Calu3 (cell line): ENCODE results near the gene NOL4L. TPM values are rescaled to one million over a fixed set of nuclear protein-coding genes. Genes with fewer than 3 reads are reported as not detected.

Experiments used
- BruUV-seq: library from RNA; stranded (reverse); fragments of 400-500 nt; replicated peaks from 2 replicates; lab custom pipeline; 2021; lab: Mats Ljungman, UMichigan
- CTCF ChIA-PET: fragments of 300-600 bp; sonication (Branson Sonifier 250); formaldehyde crosslinking; loops from one replicate; lab custom pipeline; 2022; ENCODE audit warnings: antibody characterized with exemption; lab: Charles Lee
- DNase-seq: peaks from one replicate; pipeline ENCODE4 v3.0.0; 2022
- H3K27ac Mint-ChIP-seq: one replicate; pipeline ENCODE4 v1.8.0; 2022; ENCODE audit warnings: mixed read lengths; ENCODE audit not compliant: unreplicated experiment
- H3K27me3 Mint-ChIP-seq: one replicate; pipeline ENCODE4 v1.8.0; 2022; ENCODE audit warnings: mixed read lengths; ENCODE audit not compliant: unreplicated experiment
- H3K36me3 Mint-ChIP-seq: one replicate; pipeline ENCODE4 v1.8.0; 2022; ENCODE audit warnings: mild to moderate bottlenecking, moderate library complexity, mixed read lengths; ENCODE audit not compliant: insufficient read depth, unreplicated experiment
- H3K4me1 Mint-ChIP-seq: one replicate; pipeline ENCODE4 v1.8.0; 2022; ENCODE audit warnings: mild to moderate bottlenecking, low read depth, mixed read lengths; ENCODE audit not compliant: unreplicated experiment
- H3K4me3 Mint-ChIP-seq: one replicate; pipeline ENCODE4 v1.8.0; 2022; ENCODE audit warnings: mild to moderate bottlenecking, low read depth, moderate library complexity, mixed read lengths; ENCODE audit not compliant: unreplicated experiment
- H3K9me3 Mint-ChIP-seq: one replicate; pipeline ENCODE4 v1.8.0; 2022; ENCODE audit warnings: low read depth, mixed read lengths; ENCODE audit not compliant: unreplicated experiment
- CTCF ChIP-seq: fragments of 200-600 bp; IDR thresholded peaks from one replicate; pipeline ENCODE4 v1.8.0; 2022; ENCODE audit warnings: antibody characterized with exemption; ENCODE audit not compliant: unreplicated experiment
- intact Hi-C: fragments of 100-400 bp; cut with micrococcal nuclease; formaldehyde crosslinking; loops from one replicate; pipeline ENCODE4 v1.10.0; 2022; ENCODE audit not compliant: unreplicated experiment
- total RNA-seq: library from RNA; stranded (reverse); gene quantifications from 2 replicates; pipeline ENCODE4 v1.2.3, GENCODE V29; 2022

Gene NOL4L
- total RNA-seq, 1 experiment from 2014 or later: 46.9 TPM

- Mint-ChIP-seq H3K4me3 (no peak overlapping the region), H3K9me3 (no peaks in the 10 kb centered on the region), H3K4me1 (no peaks in the 10 kb centered on the region), H3K36me3 (no peaks in the 10 kb centered on the region), H3K27ac (no peak overlapping the region), H3K27me3 (peaks cover 88% of the 10 kb centered on the region)
- BruUV-seq: no TSS peak
- TF ChIP-seq CTCF: no peak
- intact Hi-C loops: no loop called here
- DNase-seq: no peak
- CTCF ChIA-PET: interaction anchor here (0.6 to 1.0 kb wide), 3 partner anchors 24 to 143 kb away, joined by 3 to 8 read pairs (median 5); no protein-coding TSS in a partner anchor
Measured at GRCh38 chr20:32626407-32626806, 41.3 kb upstream of the NOL4L start.

- BruUV-seq: no TSS peak
- no peak for TF ChIP-seq CTCF
- Mint-ChIP-seq H3K9me3 (no peaks in the 10 kb centered on the region), H3K4me1 (no peaks in the 10 kb centered on the region), H3K27me3 (peaks cover 89% of the 10 kb centered on the region), H3K27ac (no peak overlapping the region), H3K36me3 (no peaks in the 10 kb centered on the region), H3K4me3 (no peak overlapping the region)
- intact Hi-C loops: no loop called here
- DNase-seq: no peak
- CTCF ChIA-PET: interaction anchor here (0.6 to 1.0 kb wide), 3 partner anchors 24 to 143 kb away, joined by 3 to 8 read pairs (median 5); no protein-coding TSS in a partner anchor
Measured at GRCh38 chr20:32625996-32626395, 40.9 kb upstream of the NOL4L start.

GRCh38 chr20:32624687-32625345, 39.7 kb upstream of the NOL4L start:
- BruUV-seq: no TSS peak
- CTCF ChIA-PET: no interaction called here
- intact Hi-C loops: no loop called here

GRCh38 chr20:32623667-32624157, 38.6 kb upstream of the NOL4L start:
- no peak overlapping the region for H3K27ac Mint-ChIP-seq
- no peak for DNase-seq
- H3K27me3 Mint-ChIP-seq: peaks cover 87% of the 10 kb centered on the region
- H3K4me3 Mint-ChIP-seq: no peak overlapping the region
- CTCF ChIA-PET: no interaction called here
- no peaks in the 10 kb centered on the region for H3K9me3 Mint-ChIP-seq
- H3K36me3 Mint-ChIP-seq: no peaks in the 10 kb centered on the region
- BruUV-seq: no TSS peak
- no peaks in the 10 kb centered on the region for H3K4me1 Mint-ChIP-seq
- intact Hi-C loops: no loop called here
- TF ChIP-seq CTCF: no peak

More at GRCh38 chr20:32624687-32625345, 39.7 kb upstream of the NOL4L start:
- Mint-ChIP-seq H3K27ac (no peak overlapping the region), H3K4me1 (no peaks in the 10 kb centered on the region), H3K36me3 (no peaks in the 10 kb centered on the region), H3K9me3 (no peaks in the 10 kb centered on the region), H3K4me3 (no peak overlapping the region), H3K27me3 (peaks cover 88% of the 10 kb centered on the region)
- no peak for TF ChIP-seq CTCF
- no peak for DNase-seq
